UCSD-AML1 (cell line): ENCODE data around the gene TSPAN32.
"Not testable (repeated sequence)": the region's sequence is repeated elsewhere in the genome, so short reads cannot be mapped to it uniquely, and the experiment has no call there.

Experiments used
- DNase-seq: peaks from one replicate; lab custom pipeline; 2025; ENCODE audit not compliant: unreplicated experiment; lab: John Stamatoyannopoulos, UW

TSPAN32 gene

GRCh38 chr11:2332569-2332968, 30.8 kb downstream of the TSPAN32 start:
- not testable (repeated sequence) for DNase-seq

DNA sequence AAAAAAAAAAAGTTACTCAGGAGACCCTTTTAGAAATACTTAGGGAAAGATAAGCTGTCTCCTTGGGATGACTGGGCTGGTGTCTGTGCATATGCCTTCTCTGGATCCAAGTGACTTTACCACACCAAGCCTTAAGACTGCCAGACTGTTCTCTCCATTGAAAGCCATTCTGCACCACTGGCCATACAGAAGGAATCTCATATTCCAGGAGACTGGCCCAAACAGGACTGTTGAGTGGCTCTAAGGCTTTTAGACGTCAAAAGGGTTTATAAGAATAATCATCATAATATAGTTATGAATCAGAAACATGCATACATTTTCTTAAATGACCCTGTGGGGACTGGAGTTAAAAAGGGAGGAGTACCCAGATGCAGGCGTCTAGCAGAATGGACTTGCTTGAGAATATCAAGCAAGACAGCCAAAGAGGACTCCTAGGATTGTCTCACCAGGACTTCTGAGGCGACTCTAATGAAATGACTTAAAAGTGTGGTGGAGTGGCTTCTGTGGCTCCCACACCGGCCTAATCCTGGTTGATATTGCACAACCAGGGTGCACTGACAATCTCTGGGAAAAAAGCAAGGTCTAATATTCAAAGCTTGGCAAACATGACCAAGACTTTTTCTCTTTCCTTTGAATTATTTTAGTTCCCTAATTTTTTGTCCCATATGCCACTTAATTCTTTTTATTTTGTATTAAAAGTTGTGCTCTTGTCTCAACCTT, 31.8 kb downstream of the TSPAN32 start:
- DNase-seq = not testable (repeated sequence)

DNA sequence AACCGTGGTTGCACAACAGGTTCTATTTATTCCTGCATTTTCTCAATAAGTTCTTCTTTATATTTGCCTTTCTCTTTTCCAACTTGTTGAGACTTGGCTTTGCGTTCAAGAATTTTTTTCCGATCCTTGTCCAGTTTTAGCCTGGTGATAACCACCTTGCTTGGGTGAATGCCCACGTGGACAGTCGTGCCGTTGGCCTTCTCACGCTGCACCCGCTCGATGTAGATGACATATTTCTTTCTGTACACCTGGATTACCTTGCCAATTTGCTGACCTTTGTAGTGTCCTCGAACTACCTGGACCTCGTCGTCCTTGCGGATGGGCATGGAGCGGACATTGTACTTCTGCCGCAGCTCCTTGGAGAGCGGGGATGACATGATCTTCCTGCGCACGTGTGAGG, 33.5 kb downstream of the TSPAN32 start:
- DNase-seq = not testable (repeated sequence)

DNA sequence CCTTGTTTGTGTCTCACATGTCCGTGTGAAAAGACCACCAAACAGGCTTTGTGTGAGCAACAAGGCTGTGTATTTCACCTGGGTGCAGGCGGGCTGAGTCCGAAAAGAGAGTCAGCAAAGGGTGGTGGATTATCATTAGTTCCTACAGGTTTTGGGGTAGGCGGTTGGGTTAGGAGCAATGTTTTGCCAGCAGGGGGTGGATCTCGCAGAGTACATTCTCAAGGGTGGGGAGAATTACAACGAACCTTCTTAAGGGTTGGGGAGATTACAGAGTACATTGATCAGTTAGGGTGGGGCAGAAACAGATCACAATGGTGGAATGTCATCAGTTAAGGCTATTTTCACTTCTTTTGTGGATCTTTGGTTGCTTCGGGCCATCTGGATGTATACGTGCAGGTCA, 36.9 kb downstream of the TSPAN32 start:
- DNase-seq = not testable (repeated sequence)

DNA sequence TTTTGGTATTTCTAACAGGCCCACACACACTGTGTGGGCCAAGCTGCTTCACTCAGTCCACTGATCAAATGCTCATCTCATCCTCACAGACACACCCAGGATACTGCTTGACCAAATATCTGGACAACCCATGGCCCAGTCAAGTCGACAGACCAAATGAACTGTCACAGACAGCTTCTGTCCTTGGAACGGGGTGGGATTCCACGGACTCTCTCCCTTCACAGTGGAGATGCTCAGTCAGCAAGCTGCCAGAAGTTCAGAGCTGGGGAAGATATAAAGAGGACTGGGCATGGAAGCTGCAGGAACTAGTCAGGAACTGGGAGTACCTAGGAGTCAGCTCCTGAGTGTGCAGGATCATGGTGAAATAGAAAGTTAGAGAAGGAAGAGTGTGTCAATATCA, 40.7 kb downstream of the TSPAN32 start:
- DNase-seq = no peak

DNA sequence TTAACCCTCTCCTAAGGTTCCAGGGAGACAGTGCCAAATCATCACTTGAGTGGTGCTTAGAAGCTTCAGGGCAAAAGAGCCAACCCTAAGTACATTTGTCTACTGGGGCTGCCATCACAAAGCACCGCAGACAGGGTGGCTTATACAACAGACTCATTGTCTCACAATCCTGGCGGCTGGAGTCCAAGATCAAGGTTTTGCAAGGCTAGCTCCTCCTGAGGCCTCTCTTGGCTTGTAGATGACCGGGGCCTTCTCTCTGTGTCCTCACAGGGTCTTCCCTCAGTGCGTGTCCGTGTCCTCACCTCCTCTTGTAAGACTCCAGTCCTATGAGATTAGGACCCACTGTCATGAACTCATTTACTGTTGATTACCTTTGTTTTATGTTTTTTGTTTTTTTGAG, 41.2 kb downstream of the TSPAN32 start:
- DNase-seq = no peak

- DNase-seq = no peak
Observed at GRCh38 chr11:2343502-2343901, 41.7 kb downstream of the TSPAN32 start.

DNA sequence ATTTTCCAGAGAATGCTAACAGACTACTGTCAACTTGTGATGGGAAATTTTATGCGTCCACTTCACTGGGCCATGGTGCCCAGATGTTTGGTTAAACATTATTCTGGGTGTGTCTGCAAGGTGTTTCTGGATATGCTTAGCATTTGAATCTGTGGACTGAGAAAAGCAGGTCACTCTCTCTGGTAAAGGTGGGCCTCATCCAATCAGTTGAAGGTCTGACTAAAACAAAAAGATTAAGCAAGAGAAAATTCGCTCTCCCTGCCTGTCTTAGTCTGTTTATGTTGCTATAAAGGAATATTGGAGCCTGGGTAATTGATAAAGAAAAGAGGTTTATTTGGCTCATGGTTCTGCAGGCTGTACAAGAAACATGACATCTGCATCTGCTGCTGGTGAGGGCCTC, 43.2 kb downstream of the TSPAN32 start:
- no peak for DNase-seq

DNA sequence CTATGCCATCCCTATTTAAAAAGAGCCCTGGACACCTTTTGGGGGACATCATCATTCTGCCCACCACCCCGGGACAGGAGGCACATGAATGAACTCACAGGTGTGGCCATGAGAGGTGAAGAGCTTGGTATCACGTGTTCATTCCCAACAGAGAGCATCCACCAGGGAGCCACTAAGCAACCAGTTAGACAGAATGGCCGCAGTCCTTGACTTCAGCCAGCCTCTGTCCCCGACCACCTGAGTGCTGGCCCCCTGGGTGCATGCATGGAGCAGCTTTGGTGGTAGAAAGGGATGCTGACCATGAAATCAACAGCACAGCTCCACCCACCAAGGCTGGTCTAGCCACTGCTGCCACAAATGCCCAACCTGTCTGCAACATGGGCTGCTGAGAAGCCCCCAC, 44.2 kb downstream of the TSPAN32 start:
- DNase-seq = no peak

- no peak for DNase-seq
Observed at GRCh38 chr11:2346586-2347307, 44.9 kb downstream of the TSPAN32 start.

DNA sequence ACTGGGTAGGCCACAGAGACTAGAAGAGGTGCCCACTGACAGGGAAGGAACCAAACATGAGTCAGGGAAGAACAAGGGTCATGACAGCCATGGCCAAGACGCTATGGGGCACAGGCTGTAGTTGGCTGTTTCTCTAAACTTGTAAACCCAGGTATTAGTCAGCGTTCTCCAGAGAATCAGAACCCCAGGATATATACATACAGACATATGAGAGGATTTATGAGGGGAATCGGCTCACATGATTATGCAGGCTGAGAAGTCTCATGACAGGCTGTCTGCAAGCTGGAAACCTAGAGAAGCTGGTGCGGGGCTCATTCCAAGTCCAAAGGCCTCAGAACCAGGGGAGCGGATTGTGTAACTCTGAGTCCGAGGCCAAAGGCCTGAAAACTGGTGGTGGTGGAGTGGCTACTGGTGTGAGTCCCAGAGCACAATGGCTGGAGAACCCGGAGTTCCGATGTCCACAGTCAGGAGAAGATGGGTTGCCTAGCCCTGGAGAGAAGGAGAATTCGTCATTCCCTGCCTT, 45.6 kb downstream of the TSPAN32 start:
- no peak for DNase-seq

DNA sequence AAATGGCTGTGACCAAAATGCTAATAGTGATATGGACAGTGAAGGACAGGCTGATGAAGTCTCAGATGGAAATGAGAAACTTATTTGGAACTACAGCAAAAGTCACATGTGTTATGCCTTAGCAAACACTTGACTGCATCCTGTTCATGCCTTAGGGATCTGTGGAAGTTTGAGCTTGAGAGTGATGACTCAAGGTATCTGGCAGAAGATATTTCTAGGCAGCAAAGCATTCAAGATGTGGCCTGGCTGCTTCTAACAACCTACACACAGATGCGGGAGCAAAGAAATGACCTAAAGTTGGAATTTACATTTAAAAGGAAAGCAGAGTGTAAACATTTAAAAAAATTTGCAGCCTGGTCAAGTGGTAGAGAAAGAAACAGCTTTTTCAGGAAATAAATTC, 47.2 kb downstream of the TSPAN32 start:
- DNase-seq = no peak

DNA sequence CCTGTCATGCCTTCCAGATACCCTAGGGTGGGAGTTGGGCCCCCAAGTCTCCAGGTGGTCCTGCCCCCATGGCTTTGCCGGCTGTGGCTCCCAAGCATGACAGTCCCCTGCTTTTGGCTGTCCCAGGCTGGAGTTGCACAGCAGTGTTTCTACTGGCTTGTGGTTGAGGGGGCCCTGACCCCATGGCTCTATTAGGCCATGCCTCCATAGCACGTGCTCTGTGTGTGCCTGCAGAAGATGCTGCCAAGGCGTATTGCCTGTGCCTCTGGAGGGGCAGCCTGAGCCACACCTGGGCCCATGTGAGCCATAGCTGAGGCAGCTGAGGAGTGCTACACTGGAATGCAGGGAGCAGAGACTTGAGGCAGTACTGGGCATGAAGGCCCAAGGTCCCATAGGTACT, 49.9 kb downstream of the TSPAN32 start:
- no peak for DNase-seq

- DNase-seq = no peak
Observed at GRCh38 chr11:2352420-2352819, 50.6 kb downstream of the TSPAN32 start.

GRCh38 chr11:2355000-2355644, 53.3 kb downstream of the TSPAN32 start:
- no peak for DNase-seq

- DNase-seq = no peak
Observed at GRCh38 chr11:2357246-2357645, 55.4 kb downstream of the TSPAN32 start.

GRCh38 chr11:2357651-2358050, 55.8 kb downstream of the TSPAN32 start:
- not testable (repeated sequence) for DNase-seq

DNA sequence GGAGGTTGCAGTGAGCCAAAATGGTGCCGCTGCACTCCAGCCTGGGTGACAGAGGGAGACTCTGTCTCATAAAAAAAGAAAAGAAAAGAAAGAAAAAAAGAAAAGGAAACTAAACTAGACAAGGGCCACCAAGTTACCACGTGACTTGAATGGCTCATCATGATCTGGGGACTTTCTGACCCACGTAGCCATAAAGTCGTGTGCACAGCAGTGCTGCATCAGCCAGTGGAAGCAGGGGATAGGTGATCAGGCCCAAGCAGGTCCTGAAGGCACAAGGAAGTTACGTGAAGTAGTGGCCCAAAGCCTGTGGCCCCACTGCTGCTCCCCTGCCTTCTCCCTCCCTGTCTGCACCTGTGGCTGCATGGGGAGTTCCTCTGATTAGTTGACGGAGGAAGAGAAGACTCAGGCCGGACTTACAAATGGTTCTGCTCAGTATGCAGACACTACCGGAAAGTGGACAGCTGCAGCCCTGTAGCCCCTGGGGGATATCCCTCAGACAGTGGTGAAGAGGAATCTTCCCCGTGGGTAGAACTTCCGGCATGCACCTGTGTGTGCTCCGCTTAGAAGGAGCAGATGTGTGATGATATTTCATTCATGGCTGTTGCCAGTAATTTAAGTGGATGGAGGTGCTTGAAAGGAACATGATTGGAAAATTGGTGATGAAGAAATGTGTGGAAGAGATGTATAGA, 57.1 kb downstream of the TSPAN32 start:
- DNase-seq = no peak

DNA sequence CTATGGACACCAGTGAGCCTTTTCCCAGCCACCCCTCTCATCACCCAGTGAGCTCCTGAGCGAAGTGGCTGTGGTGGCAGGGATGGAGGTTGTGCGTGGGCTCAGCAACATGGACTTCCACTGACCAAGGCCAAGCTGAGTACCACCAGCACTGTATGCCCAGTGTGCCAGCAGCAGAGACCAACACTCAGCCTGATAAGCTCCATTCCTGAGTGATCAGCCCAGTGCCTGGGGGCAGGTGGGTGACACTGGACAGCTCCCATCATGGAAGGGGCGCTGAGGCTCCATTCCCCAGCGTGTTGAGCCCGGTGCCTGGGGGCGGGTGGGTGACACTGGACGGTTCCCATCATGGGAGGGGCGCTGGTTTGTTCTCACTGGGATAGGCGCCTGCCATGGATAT, 57.7 kb downstream of the TSPAN32 start:
- DNase-seq = no peak

DNA sequence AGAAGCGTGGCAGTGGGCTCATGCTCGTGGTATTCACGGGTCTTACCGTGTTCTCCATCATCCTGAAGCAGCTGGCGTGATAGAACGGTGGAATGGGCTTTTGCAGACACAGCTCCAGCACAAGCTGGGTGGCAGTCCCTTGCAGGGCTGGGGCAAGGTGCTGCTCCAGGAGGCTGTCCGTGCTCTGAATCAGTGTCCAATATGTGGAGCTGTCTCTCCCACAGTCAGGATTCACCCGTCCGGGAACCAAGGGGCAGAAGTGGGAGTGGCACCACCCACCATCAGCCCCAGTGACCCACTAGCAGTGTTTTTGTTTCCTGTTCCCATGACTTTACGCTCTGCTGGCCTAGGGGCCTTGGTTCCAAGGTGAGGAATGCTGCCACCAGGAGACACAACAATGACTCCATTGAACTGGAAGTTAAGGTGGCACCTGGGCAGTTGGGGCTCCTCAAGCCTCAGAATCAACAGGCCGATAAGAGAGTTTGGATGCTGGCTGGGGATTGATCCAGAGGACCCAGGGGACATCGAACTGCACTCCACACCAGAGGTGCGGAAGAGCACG, 58.3 kb downstream of the TSPAN32 start:
- no peak for DNase-seq

DNA sequence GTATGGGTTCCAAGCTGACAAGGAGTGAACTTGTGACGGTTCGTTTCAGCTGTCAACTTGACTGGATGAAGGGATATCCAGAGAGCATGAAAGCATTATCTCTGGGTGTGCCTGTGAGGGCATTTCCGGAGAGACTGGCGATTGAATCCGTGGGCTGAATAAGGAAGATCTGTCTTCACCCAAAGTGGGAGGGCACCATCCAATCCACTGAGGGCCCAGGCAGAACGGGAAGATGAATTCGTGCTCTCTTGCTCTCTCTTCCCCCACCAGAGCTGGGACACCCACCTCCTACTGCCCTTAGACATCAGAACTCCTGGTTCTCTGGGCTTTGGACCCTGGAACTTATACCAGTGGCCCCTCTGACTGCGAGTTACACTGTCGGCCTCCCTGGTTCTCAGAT, 59.8 kb downstream of the TSPAN32 start:
- DNase-seq = no peak
